ENCODE measurements around the gene CNOT4.
"Not testable (repeated sequence)": the region's sequence is repeated elsewhere in the genome, so short reads cannot be mapped to it uniquely, and the experiment has no call there.

CNOT4 gene

GRCh38 chr7:135459076-135459475, 50.8 kb downstream of the CNOT4 start:
- TF ChIP-seq CTCF (IDR thresholded peaks at IDR 0.05; ENCODE audit: low read depth, low read length) = no peak
- no peak for DNase-seq (ENCODE audit: extremely low read depth, low read depth)

- TF ChIP-seq CTCF (IDR thresholded peaks at IDR 0.05; ENCODE audit: low read depth, low read length) = no peak
- no peak for DNase-seq (ENCODE audit: extremely low read depth, low read depth)
Measured at GRCh38 chr7:135454060-135454459, 55.8 kb downstream of the CNOT4 start.

- no peak for TF ChIP-seq CTCF (IDR thresholded peaks at IDR 0.05; ENCODE audit: low read depth, low read length)
- DNase-seq (ENCODE audit: extremely low read depth, low read depth) = no peak
Measured at GRCh38 chr7:135449436-135449835, 60.5 kb downstream of the CNOT4 start.

GRCh38 chr7:135448753-135449152, 61.1 kb downstream of the CNOT4 start:
- no peak for DNase-seq (ENCODE audit: extremely low read depth, low read depth)
- no peak for TF ChIP-seq CTCF (IDR thresholded peaks at IDR 0.05; ENCODE audit: low read depth, low read length)

- DNase-seq (ENCODE audit: extremely low read depth, low read depth) = no peak
- TF ChIP-seq CTCF (IDR thresholded peaks at IDR 0.05; ENCODE audit: low read depth, low read length) = no peak
Measured at GRCh38 chr7:135447748-135448147, 62.2 kb downstream of the CNOT4 start.

- TF ChIP-seq CTCF (IDR thresholded peaks at IDR 0.05; ENCODE audit: low read depth, low read length) = no peak
- DNase-seq (ENCODE audit: extremely low read depth, low read depth) = no peak
Measured at GRCh38 chr7:135445690-135446089, 64.2 kb downstream of the CNOT4 start.

- DNase-seq (ENCODE audit: extremely low read depth, low read depth) = not testable (repeated sequence)
Measured at GRCh38 chr7:135445266-135445665, 64.6 kb downstream of the CNOT4 start.

GRCh38 chr7:135441791-135442190, 68.1 kb downstream of the CNOT4 start:
- DNase-seq (ENCODE audit: extremely low read depth, low read depth) = no peak
- no peak for TF ChIP-seq CTCF (IDR thresholded peaks at IDR 0.05; ENCODE audit: low read depth, low read length)

All from AG09319 (cell line).